Progenitor cell of endocrine pancreas (in vitro differentiated cells): ENCODE results near the gene DAPK1. TPM values are rescaled to one million over a fixed set of nuclear protein-coding genes. Genes with fewer than 3 reads are reported as not detected.

Experiments
- DNase-seq: peaks from one replicate; pipeline ENCODE4 v3.0.0; 2021; ENCODE audit warnings: low spot score; ENCODE audit not compliant: unreplicated experiment
- H3K27ac Mint-ChIP-seq: 2 replicates; pipeline ENCODE4 v1.8.0; 2021; ENCODE audit warnings: mild to moderate bottlenecking, moderate library complexity, mixed read lengths
- H3K27me3 Mint-ChIP-seq: 2 replicates; pipeline ENCODE4 v1.8.0; 2021; ENCODE audit warnings: mixed read lengths
- H3K36me3 Mint-ChIP-seq: 2 replicates; pipeline ENCODE4 v1.8.0; 2022; ENCODE audit warnings: mixed read lengths; ENCODE audit not compliant: insufficient read depth
- H3K4me1 Mint-ChIP-seq: 2 replicates; pipeline ENCODE4 v1.8.0; 2021; ENCODE audit warnings: low read depth, mixed read lengths
- H3K4me3 Mint-ChIP-seq: 2 replicates; pipeline ENCODE4 v1.8.0; 2021; ENCODE audit warnings: low read depth, mild to moderate bottlenecking, moderate library complexity, mixed read lengths
- H3K9me3 Mint-ChIP-seq: 2 replicates; pipeline ENCODE4 v1.8.0; 2021; ENCODE audit warnings: low read depth, mixed read lengths
- total RNA-seq: library from RNA; stranded (reverse); gene quantifications from 2 replicates; pipeline ENCODE4 v1.2.1, GENCODE V29; 2021
- TF ChIP-seq, protein P1 (sequence below): fragments of 200-600 bp; sonication (generic); IDR thresholded peaks from one replicate; pipeline ENCODE4 v1.5.0; 2021; ENCODE audit warnings: antibody characterized with exemption, mild to moderate bottlenecking; ENCODE audit not compliant: unreplicated experiment

The DAPK1 gene
- total RNA-seq, 1 donor from 2014 or later: 202 TPM

DNA sequence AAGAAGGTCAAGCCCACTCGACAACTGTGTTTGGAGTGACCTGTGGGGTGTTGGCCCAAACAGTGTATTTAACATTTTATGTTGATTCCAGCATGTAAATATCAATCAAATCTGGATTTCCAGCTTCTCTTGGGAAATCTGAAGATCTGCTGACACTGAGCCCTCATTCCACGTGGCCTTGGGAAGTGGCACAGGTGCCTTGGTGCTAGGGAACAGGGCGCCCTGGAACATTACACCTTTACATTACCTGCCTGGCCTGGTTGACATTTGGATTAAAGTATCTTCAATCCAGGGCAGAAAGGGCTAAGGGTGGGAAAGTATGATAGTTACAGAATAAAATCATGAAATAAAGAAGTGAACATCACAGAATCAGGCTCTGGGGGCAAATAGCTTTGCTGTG is 143.4 kb downstream of the DAPK1 start:
- peaks cover 27% of the 10 kb centered on the region for H3K4me1 Mint-ChIP-seq
- DNase-seq: no peak
- H3K27me3 Mint-ChIP-seq: no peaks in the 10 kb centered on the region
- H3K27ac Mint-ChIP-seq: peak overlapping the region; percentile 33
- no peak overlapping the region for H3K4me3 Mint-ChIP-seq
- TF ChIP-seq, protein P1, sequence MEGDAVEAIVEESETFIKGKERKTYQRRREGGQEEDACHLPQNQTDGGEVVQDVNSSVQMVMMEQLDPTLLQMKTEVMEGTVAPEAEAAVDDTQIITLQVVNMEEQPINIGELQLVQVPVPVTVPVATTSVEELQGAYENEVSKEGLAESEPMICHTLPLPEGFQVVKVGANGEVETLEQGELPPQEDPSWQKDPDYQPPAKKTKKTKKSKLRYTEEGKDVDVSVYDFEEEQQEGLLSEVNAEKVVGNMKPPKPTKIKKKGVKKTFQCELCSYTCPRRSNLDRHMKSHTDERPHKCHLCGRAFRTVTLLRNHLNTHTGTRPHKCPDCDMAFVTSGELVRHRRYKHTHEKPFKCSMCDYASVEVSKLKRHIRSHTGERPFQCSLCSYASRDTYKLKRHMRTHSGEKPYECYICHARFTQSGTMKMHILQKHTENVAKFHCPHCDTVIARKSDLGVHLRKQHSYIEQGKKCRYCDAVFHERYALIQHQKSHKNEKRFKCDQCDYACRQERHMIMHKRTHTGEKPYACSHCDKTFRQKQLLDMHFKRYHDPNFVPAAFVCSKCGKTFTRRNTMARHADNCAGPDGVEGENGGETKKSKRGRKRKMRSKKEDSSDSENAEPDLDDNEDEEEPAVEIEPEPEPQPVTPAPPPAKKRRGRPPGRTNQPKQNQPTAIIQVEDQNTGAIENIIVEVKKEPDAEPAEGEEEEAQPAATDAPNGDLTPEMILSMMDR: no peak
- peaks cover 33% of the 10 kb centered on the region for H3K36me3 Mint-ChIP-seq
- H3K9me3 Mint-ChIP-seq: no peaks in the 10 kb centered on the region

DNA sequence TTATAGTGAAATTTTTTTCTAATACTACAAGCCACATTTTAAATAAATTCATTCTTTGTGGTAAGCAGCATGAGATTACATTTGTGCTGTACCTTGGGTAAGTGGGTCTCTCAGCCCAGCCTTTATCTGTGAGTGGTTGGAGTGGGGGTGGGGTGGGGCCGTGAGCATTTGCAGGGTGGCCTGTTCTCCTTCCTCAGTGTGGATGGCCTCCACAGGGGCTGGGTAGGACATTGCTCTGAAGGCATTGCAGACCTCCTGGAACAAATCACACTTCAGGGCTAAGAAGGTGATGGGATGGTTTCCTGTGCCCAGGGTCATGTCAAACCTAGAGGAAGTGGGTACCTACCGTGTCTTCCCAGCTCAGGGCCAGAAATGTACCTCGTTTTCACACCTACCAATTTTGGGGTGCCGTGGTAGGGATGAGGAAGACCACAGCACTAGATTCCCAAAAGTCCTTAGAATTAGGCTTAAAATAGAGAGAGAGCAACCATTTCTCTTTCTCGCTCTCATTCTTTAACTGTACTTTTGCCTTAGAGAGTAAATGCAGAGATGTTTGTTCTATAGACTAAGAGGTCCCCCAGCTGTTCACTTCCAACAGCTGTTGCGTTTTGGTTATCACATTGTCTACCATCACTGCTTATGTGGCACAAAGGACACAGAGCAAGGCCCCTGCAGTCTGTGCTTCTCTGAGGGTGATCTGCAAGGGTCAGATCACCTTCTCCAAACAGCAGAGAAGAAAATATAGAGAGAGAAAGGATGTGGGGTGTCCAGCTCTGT is 144.9 kb downstream of the DAPK1 start:
- peaks cover 43% of the 10 kb centered on the region for H3K36me3 Mint-ChIP-seq
- H3K27ac Mint-ChIP-seq: peak overlapping the region; percentile 87
- no peaks in the 10 kb centered on the region for H3K9me3 Mint-ChIP-seq
- H3K4me3 Mint-ChIP-seq: no peak overlapping the region
- H3K4me1 Mint-ChIP-seq: peaks cover 27% of the 10 kb centered on the region
- no peaks in the 10 kb centered on the region for H3K27me3 Mint-ChIP-seq
- TF ChIP-seq, protein P1: no peak
- DNase-seq: no peak

DNA sequence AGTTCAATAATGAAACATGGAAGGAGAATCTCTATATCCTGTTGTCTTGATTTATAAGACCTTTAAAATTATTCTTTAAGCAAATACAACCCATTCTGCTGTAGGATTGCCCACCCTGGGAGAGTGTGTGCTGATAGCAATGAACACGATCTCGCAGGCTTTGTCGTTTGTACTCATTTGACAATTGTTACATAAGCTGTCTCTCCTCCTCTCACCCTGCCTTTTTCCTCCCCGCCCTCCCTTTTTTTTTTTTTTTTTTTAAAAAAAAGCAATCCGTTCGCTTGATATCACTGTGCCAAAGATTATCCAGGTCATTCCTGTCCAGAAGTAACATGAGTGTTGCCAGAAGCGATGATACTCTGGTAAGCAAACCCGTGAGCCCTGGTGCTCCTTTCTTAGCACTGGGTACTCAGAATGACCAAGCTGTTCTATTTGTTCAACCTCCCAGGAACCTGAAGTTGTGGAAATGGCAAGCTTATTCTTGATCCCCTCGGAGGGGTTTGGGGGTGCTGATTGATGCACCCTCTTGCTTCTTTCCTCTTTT is 145.5 kb downstream of the DAPK1 start:
- DNase-seq: no peak
- Mint-ChIP-seq H3K27ac (peak overlapping the region; percentile 87), H3K9me3 (no peaks in the 10 kb centered on the region), H3K27me3 (no peaks in the 10 kb centered on the region), H3K36me3 (peaks cover 46% of the 10 kb centered on the region), H3K4me3 (no peak overlapping the region), H3K4me1 (peaks cover 26% of the 10 kb centered on the region)
- TF ChIP-seq, protein P1: no peak

DNA sequence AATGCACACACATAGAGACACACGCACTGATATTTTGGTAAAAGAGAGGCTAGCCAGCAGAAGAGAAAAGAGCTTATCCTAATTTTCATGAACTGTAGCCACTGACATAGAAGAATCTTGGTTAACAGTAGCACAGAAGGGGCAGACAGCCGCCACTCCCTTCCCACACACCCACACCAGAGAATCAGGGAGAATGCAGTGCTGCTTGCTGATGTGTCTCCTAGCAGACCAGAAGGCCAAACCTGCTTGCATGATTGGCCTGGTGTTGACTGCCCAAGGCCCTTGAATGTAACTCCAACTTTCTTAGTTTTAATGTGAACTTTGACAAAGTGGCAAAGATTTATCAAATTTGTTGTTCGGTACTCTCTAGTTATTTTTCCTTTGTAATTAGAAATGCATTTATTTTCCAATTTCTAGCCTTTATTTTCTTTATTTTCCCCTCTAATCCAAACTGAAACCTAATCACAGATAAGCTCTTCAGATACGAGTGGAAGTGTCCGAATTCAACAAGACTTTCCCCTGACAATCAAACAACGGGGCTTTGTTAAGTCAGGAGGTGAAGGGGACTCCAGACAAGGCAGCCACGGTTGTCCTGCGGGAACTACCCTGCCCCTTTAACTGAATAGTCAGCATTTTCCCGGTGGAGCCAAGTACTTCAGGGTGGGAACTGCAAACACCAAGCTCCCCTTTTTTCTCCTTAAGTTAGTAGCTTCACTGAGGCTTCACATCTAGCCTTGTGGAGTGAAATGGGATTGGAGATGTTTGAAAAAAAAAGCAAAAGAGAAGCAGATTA is 146.3 kb downstream of the DAPK1 start:
- Mint-ChIP-seq H3K4me3 (no peak overlapping the region), H3K27me3 (no peaks in the 10 kb centered on the region), H3K27ac (peak overlapping the region; percentile 9), H3K9me3 (no peaks in the 10 kb centered on the region), H3K4me1 (peaks cover 26% of the 10 kb centered on the region), H3K36me3 (peaks cover 42% of the 10 kb centered on the region)
- TF ChIP-seq, protein P1: no peak
- DNase-seq: no peak

DNA sequence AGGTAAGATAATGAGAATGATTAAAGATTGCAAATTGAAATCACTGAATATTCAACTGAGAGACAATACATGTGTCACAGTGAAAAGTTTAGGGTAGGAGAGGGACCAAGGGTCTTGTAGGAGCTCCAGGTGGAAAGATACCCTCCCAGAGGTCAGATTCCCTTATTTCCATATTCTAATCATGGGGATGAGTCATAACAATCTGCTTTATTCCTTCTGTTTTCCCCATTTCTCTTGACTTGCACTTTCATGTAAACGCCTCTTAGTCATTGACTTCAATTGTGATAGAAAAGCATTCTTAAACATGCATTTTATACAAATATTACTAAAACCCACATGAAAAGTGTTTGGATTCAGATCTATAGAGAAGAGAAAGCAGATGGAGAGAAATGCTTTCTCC is 147.0 kb downstream of the DAPK1 start:
- TF ChIP-seq, protein P1: no peak

More for the DNA sequence above, 147.0 kb downstream of the DAPK1 start:
- DNase-seq: no peak
- Mint-ChIP-seq H3K27ac (peak overlapping the region; percentile 9), H3K4me1 (peaks cover 26% of the 10 kb centered on the region), H3K27me3 (no peaks in the 10 kb centered on the region), H3K4me3 (no peak overlapping the region), H3K36me3 (peaks cover 36% of the 10 kb centered on the region), H3K9me3 (no peaks in the 10 kb centered on the region)
